ENCODE results near the gene ITPRIPL1.

The ITPRIPL1 gene

DNA sequence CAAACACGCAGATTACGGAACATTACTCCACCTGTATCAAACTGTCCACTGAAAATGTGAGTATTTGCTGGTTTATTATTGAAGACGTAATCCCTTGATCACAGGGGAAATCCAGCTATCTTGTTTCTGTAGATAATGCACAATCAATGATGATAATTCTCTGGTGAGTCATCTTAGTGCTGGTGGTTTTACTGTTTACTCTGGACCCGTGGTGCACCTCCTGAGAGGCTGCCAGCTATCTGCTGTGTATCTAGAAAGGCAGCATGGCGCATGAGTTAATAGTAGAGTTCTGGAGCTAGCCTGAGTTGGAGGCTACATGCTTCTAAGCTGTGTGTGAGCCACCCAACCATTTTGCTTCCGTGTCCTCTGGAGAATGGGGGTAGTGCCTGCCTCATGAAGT is 17.0 kb downstream of the ITPRIPL1 start:
- Histone ChIP-seq H3K27ac (ENCODE audit: poor library complexity, severe bottlenecking) (no peak overlapping the region), H3K9me3 (ENCODE audit: severe bottlenecking) (no peaks in the 10 kb centered on the region), H3K4me1 (ENCODE audit: insufficient read depth, poor library complexity, severe bottlenecking) (peaks cover 3% of the 10 kb centered on the region), H3K27me3 (ENCODE audit: insufficient read depth, poor library complexity, severe bottlenecking) (no peaks in the 10 kb centered on the region), H3K4me3 (ENCODE audit: severe bottlenecking) (no peak overlapping the region), H3K36me3 (ENCODE audit: low read depth) (peaks cover 55% of the 10 kb centered on the region)
- TF ChIP-seq, protein P1, sequence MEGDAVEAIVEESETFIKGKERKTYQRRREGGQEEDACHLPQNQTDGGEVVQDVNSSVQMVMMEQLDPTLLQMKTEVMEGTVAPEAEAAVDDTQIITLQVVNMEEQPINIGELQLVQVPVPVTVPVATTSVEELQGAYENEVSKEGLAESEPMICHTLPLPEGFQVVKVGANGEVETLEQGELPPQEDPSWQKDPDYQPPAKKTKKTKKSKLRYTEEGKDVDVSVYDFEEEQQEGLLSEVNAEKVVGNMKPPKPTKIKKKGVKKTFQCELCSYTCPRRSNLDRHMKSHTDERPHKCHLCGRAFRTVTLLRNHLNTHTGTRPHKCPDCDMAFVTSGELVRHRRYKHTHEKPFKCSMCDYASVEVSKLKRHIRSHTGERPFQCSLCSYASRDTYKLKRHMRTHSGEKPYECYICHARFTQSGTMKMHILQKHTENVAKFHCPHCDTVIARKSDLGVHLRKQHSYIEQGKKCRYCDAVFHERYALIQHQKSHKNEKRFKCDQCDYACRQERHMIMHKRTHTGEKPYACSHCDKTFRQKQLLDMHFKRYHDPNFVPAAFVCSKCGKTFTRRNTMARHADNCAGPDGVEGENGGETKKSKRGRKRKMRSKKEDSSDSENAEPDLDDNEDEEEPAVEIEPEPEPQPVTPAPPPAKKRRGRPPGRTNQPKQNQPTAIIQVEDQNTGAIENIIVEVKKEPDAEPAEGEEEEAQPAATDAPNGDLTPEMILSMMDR (IDR thresholded peaks at IDR 0.05; ENCODE audit: poor library complexity, severe bottlenecking), result no peak
- ATAC-seq (ENCODE audit: low read depth) (peak; percentile 58; the same call in 1 of the 3 replicates), DNase-seq (ENCODE audit: low spot score) (no peak)

DNA sequence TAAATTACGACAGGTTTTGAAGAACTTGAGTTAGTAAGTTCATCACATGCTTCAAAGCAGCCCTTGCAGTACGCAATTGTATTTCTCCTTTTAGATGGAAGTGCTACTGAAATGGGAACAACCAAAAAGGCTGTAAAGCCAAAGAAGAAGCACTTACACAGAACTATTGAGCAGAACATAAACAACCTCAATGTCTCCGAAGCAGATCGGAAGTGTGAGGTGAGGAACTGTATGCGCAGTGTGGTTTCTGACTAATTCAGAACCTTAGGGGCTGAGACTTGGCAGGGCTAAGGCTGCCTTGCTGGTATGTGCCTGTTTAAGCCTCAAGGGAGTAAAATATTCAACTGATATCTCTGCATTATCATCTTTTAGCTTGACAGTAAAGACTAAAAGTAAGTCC is 18.9 kb downstream of the ITPRIPL1 start:
- DNase-seq (ENCODE audit: low spot score) (no peak), ATAC-seq (ENCODE audit: low read depth) (no peak)
- Histone ChIP-seq H3K36me3 (ENCODE audit: low read depth) (peaks cover 69% of the 10 kb centered on the region), H3K27ac (ENCODE audit: poor library complexity, severe bottlenecking) (no peak overlapping the region), H3K9me3 (ENCODE audit: severe bottlenecking) (no peaks in the 10 kb centered on the region), H3K4me1 (ENCODE audit: insufficient read depth, poor library complexity, severe bottlenecking) (peaks cover 3% of the 10 kb centered on the region), H3K27me3 (ENCODE audit: insufficient read depth, poor library complexity, severe bottlenecking) (no peaks in the 10 kb centered on the region), H3K4me3 (ENCODE audit: severe bottlenecking) (no peak overlapping the region)
- TF ChIP-seq, protein P1 (IDR thresholded peaks at IDR 0.05; ENCODE audit: poor library complexity, severe bottlenecking), result no peak

DNA sequence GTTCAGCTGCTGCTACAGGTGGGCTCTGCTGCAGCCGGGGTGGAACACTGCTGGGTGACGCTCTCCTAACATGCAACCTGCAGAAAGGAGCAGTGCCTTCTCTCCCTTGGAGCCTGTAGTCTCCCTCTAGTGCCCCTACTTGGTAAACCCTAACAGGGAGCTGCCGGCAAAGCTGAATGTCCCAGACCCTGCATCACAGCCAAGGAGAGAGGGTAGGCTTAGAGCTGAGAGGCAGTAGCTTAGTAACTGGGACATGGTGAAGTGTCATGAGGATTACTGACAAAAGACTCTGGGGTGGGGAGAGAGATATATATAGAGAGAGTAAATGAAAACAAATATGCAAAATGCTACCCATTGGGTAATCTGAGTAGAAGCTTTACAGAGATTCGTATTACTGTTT is 20.3 kb downstream of the ITPRIPL1 start:
- DNase-seq (ENCODE audit: low spot score) (no peak), ATAC-seq (ENCODE audit: low read depth) (peak; percentile 27; the same call in 2 of the 3 replicates)
- TF ChIP-seq, protein P1 (IDR thresholded peaks at IDR 0.05; ENCODE audit: poor library complexity, severe bottlenecking), result no peak
- peaks cover 83% of the 10 kb centered on the region for H3K36me3 ChIP-seq (ENCODE audit: low read depth)
- no peaks in the 10 kb centered on the region for H3K9me3 ChIP-seq (ENCODE audit: severe bottlenecking)
- no peaks in the 10 kb centered on the region for H3K27me3 ChIP-seq (ENCODE audit: insufficient read depth, poor library complexity, severe bottlenecking)
- H3K4me3 ChIP-seq (ENCODE audit: severe bottlenecking), result no peak overlapping the region
- H3K27ac ChIP-seq (ENCODE audit: poor library complexity, severe bottlenecking), result no peak overlapping the region
- no peaks in the 10 kb centered on the region for H3K4me1 ChIP-seq (ENCODE audit: insufficient read depth, poor library complexity, severe bottlenecking)

DNA sequence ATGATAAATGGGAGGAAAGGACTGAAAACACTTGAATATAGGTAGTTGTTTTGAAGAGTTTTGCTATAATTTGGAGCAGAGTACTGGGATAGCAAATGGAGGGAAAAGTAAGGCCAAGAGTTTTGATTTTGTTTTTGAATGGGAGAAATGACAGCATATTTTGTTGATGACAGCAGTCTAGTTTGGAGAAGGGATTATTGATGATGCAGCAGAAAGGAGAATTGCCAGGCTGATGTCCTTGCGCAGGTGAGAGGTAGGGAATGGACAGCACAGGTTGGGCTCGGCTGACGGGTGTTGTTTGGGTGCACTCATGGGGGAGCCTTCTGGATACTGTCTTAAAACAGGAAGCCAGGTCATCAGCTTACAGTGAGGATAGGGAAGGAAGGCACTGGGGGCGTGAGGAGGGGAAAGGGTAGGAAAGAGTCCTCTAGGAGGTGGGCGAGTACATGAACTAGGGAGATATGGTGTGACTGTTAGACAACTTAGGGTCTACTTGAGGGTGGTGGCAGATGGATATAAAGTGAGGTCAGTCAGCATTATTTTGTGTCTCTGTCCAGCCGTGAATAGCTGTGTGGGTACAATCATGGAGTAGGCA is 20.8 kb downstream of the ITPRIPL1 start:
- DNase-seq (ENCODE audit: low spot score) (no peak), ATAC-seq (ENCODE audit: low read depth) (no peak)
- Histone ChIP-seq H3K36me3 (ENCODE audit: low read depth) (peaks cover 83% of the 10 kb centered on the region), H3K4me3 (ENCODE audit: severe bottlenecking) (no peak overlapping the region), H3K27me3 (ENCODE audit: insufficient read depth, poor library complexity, severe bottlenecking) (no peaks in the 10 kb centered on the region), H3K9me3 (ENCODE audit: severe bottlenecking) (no peaks in the 10 kb centered on the region), H3K4me1 (ENCODE audit: insufficient read depth, poor library complexity, severe bottlenecking) (no peaks in the 10 kb centered on the region), H3K27ac (ENCODE audit: poor library complexity, severe bottlenecking) (no peak overlapping the region)
- TF ChIP-seq, protein P1 (IDR thresholded peaks at IDR 0.05; ENCODE audit: poor library complexity, severe bottlenecking), result no peak

DNA sequence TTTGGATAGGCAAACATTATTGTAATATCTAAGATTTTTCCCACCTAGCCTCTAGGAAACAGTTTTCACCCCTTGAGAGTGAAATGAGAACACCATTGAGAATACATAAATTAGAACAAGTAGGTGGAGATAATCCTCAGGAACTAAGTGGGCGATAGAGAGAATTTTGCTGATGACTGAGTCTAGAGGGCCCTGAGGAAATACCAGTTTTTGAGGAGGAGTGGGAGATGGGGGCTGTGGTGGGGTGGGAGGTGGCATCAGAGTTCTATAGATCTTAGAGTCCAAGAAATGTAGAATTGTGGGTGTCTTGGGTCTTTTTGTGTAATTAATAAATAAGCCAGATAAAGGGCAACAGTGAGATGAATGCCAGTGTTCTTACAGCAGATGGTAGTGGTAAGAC is 22.3 kb downstream of the ITPRIPL1 start:
- Histone ChIP-seq H3K27ac (ENCODE audit: poor library complexity, severe bottlenecking) (no peak overlapping the region), H3K4me1 (ENCODE audit: insufficient read depth, poor library complexity, severe bottlenecking) (no peaks in the 10 kb centered on the region), H3K4me3 (ENCODE audit: severe bottlenecking) (no peak overlapping the region), H3K36me3 (ENCODE audit: low read depth) (peaks cover 79% of the 10 kb centered on the region), H3K27me3 (ENCODE audit: insufficient read depth, poor library complexity, severe bottlenecking) (no peaks in the 10 kb centered on the region), H3K9me3 (ENCODE audit: severe bottlenecking) (no peaks in the 10 kb centered on the region)
- DNase-seq (ENCODE audit: low spot score), result no peak
- ATAC-seq (ENCODE audit: low read depth), result no peak
- TF ChIP-seq, protein P1 (IDR thresholded peaks at IDR 0.05; ENCODE audit: poor library complexity, severe bottlenecking), result no peak
